OCI-LY1 (cell line): Measurements from ENCODE around the gene SH3PXD2A.

Experiments used
- CTCF ChIP-seq: fragments of 200-600 bp; sonication (generic), shearing (Covaris generic); IDR thresholded peaks from 2 replicates; pipeline ENCODE4 v1.5.1; 2017; ENCODE audit warnings: mild to moderate bottlenecking, antibody characterized with exemption, low read length, moderate library complexity, mixed read lengths
- EZH2 ChIP-seq: fragments of 200-600 bp; sonication (generic), shearing (Covaris generic); IDR thresholded peaks from 2 replicates; pipeline ENCODE4 v1.8.0; 2017; ENCODE audit warnings: borderline replicate concordance, mixed run types, mild to moderate bottlenecking, antibody characterized with exemption, low read length, moderate library complexity, mixed read lengths

GRCh38 chr10:103762162-103762561 is 93.2 kb downstream of the SH3PXD2A start:
- TF ChIP-seq CTCF (no peak), EZH2 (no peak)
